GM04503 (cell line): ENCODE data around the gene RAP1A.
"Not testable (repeated sequence)": the region's sequence is repeated elsewhere in the genome, so short reads cannot be mapped to it uniquely, and the experiment has no call there.

ENCODE experiments used
- DNase-seq: peaks from one replicate; pipeline ENCODE4 v3.0.0-alpha.2; 2012; ENCODE audit warnings: low read depth

The RAP1A gene

GRCh38 chr1:111629190-111629954 lies 9.8 kb downstream of the RAP1A start:
- DNase-seq = no peak

- DNase-seq = no peak
Measured at GRCh38 chr1:111630567-111630966, 11.0 kb downstream of the RAP1A start.

DNA sequence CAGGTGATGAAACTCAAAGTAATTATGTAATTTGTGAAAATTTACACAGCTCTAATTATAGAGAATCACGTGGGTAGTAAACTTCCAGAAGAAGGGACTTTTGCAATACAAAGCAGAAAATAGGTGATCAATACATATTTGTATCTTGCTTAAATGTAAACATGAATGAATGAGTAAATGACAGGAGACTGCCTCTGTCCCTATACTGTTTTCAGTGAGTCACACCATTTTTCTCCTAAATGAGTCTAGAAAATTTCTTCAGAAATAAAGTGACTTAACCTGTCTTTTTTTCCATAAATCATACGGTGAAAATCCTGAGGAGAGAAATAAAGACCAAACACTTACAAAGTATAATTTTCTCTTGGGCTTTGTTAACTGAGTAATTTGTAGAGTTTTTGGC lies 11.9 kb downstream of the RAP1A start:
- DNase-seq = no peak

DNA sequence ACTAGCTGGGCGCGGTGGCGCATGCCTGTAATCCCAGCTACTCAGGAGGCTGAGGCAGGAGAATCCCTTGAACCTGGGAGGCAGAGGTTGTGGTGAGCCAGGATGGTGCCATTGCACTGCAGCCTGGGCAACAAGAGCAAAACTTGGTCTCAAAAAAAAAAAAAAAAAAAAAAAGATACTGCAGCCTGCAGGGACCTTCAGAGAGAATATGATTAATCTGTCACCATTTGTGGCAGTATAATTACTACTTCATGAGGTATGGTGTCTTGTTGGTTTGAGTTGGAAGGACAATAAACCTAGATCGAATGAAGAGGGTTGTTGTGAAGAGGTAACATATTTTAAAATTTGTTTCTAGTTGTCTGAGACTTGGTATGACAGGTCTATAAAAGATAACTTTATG lies 13.2 kb downstream of the RAP1A start:
- not testable (repeated sequence) for DNase-seq

DNA sequence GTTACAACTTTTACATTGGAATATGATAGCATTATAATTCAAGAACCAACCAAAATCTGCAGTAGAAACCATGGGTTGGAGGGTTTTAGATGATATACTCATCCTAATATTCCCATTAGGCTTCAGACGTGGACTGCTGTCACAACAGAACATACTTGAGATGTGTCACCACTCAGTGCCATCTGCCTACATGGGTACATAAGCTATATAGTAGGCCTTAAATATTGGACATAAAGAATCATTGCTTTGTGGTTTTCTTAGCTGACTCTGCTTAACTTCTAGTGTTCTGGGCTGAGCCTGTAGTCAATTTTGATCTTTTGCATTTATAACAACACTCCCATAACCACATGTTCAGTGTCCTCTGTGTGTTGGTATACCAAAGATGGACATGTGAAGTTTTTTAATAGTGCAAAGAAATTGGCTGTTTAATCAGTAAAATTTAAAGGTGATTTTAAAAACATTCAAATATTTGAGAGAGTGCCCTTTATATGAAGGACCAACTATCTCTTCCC lies 14.2 kb downstream of the RAP1A start:
- DNase-seq = no peak

DNA sequence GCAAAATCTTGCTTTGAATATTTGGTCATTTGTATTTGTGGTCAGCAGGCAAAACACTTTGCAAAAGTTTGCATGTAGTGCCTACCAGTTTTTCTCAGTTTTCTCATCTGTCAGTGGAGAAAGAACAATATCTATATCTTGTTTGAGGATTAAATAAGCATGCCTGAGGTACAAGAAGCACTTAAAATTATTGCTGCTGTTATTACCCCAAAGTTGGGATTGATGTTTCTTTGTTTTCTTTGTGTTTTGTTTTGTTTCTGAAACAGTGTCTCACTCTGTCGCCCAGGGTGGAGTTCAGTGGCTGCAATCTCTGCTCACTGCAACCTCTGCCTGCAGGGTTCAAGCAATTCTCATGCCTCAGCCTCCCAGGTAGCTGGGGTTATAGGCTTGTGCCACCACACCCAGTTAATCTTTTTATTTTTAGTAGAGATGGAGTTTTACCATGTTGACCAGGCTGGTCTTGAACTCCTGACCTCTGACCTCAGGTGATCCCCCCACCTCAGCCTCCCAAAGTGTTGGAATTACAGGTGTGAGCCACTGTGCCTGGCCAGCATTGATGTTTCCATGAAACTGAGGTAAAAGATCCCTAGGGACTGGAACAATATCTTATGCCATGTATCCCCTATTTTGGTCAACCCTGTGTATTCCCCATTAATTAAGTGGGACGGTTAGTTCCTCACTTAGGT lies 15.9 kb downstream of the RAP1A start:
- no peak for DNase-seq

GRCh38 chr1:111638320-111638719 lies 18.7 kb downstream of the RAP1A start:
- DNase-seq = no peak

GRCh38 chr1:111639602-111640198 lies 20.1 kb downstream of the RAP1A start:
- no peak for DNase-seq

GRCh38 chr1:111643097-111643496 lies 23.5 kb downstream of the RAP1A start:
- DNase-seq = no peak

DNA sequence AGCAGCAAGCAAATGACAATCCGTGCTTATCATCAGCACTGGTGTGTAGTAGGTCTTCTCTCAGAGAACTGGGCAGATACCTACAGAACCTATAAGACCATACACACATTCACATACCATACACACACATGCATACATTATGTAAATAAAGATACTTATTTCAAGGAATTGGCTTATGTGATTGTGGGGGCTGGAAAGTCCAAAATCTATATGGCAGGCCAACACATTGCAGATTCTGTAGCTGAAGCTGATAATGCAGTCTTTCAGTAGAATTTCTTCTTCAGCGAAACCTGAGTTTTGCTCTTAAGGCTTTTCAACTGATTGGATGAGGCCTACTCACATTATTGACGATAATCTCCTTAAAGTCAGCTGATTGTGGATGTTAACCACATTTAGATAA lies 24.1 kb downstream of the RAP1A start:
- DNase-seq = no peak

GRCh38 chr1:111644506-111644905 lies 24.9 kb downstream of the RAP1A start:
- no peak for DNase-seq

DNA sequence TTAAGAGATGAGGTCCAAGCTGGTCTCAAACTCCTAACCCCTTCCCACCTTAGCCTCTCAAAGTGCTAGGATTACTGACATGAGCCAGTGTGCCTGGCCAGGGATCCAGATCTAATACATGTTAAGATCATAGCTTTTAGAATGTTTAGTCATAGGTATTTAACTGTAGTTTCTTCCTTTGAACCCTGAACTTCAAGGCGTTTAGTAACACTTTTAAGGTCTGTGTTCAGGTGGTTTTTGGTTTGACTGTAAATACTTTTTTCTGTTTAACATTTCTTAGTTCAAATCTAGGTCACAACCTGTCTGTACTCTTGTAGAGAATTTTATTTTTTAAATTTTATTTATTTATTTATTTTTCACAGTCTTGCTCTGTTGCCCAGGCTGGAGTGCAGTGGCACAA lies 28.1 kb downstream of the RAP1A start:
- no peak for DNase-seq

DNA sequence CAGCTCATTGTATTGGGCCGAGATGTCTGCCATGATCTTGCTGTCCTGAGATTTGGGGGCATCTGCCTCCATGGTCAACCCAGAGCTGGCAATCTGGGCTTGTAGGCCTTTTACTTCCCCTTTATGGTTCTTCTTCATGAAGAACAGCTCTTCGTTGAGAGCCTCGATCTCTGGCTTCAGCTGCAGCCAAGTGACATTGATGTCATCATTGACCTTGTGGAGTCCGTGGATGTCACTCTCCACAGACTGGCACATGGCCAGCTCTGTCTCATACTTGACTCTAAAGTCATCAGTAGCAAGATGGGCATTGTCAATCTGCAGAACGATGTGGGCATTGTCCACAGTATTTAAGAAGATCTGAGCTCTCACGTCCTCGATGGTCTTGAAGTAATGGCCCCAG lies 29.2 kb downstream of the RAP1A start:
- no peak for DNase-seq

GRCh38 chr1:111649227-111649626 lies 29.6 kb downstream of the RAP1A start:
- DNase-seq = no peak

DNA sequence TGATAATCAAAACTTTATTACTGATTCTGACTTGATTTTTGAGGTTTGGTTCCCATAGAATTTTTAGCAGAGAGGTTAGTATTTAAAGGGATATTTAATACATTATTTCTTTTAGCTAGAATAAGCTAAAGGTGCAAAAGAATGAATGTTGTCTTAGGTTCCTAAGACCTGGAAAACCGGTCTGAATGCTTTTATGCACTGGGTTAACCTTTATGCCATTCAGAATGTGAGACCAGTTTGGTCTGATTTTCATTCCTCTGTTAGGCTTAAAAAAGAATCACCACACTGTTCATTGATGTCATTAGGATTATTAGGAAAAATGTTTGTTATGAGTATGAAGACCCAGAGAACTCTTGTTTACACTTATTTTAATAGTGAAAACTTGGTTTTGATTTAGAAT lies 30.1 kb downstream of the RAP1A start:
- DNase-seq = no peak

GRCh38 chr1:111653709-111654108 lies 34.1 kb downstream of the RAP1A start:
- DNase-seq = no peak

DNA sequence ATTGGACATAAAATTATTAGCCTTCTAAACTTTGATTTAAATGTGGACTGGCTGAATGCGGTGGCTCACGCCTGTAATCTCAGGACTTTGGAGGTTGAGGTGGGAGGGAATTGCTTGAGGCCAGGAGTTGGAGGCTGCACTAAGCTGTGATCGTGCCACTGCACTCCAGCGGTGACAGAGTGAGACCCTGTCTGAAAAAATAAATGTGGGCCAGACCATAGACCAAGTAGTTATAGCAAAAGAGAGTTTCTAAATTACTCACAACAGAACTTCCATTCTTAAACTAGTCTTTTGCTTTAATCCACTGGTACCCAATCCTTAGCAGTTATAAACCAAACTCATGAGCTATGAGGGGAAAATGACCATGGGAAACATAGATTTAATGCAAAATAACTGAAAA lies 35.2 kb downstream of the RAP1A start:
- no peak for DNase-seq

DNA sequence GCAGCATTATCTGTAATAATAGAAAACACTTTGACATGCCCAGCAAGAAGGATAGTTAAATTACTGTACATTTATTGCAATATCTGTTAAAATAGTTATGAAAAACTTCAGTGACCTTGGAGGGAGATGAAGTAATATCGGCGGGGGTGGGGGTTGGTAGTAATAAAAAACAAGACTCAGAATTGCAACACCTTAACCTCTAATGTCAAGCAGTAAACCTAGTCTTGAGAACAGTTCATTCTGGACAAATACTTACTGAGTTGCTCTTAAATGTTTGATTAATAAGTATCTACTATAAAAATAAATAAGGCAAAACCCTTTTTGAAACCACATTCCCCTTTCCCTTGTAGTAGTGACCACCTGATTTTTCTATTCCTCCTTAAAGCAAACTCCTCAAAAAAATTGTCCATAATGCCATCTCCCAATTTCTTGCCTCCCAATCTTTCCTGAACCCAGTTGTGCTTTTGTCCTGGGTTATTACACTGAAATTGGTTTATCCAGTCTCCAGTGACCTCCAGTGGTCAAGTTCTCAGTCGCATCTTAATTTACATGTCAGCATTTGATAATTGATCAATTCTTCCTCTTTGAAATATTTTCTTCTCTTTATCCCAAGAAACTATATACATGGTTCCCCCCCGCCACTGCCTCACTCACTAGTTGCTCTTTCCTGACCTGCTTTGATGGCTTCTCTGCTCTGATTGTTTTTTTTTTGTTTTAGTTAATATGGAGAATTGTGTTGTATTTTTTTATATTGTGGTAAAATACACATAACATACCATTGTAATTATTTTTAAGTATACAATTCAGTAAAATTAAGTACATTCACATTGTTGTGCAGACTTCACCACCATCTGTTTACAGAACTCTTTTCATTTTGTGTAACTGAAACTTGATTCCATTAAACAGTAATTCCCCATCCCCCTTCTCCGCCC lies 36.8 kb downstream of the RAP1A start:
- DNase-seq = no peak

GRCh38 chr1:111658622-111659021 lies 39.0 kb downstream of the RAP1A start:
- DNase-seq = no peak

- no peak for DNase-seq
Measured at GRCh38 chr1:111660204-111661150, 40.9 kb downstream of the RAP1A start.

DNA sequence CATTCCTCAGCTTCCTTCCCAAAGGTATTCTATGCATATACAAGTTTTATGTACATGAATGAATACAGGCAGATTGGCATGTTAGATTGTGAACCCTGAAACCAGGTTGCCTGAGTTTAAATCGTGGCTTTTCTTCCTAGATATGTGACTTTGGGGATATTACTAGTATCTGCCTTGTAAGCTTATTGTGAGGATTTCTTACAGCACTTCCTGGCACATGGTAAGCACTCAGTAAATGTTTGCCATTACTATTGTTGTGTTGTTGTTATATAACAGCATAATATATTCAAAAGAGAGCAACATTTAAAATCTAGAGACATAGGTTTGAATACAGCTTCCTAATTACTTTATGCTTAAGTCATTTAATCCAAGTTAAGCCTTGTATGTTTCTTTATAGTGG lies 45.1 kb downstream of the RAP1A start:
- DNase-seq = no peak
